Myocyte (in vitro differentiated cells): ENCODE data around the gene KLRF1. TPM values are rescaled to one million over a fixed set of nuclear protein-coding genes. Genes with fewer than 3 reads are reported as not detected.

Experiments
- DNase-seq: peaks from one replicate; pipeline ENCODE4 v3.0.0-alpha.2; 2012; ENCODE audit warnings: low read depth
- polyA plus RNA-seq: library from polyadenylated mRNA; unstranded; fragments of >200 nt; gene quantifications from one replicate; pipeline ENCODE4 v1.2.1, GENCODE V29; 2012; ENCODE audit warnings: missing spikeins
- total RNA-seq: library from RNA; depleted of rRNA; stranded (reverse); fragments of >200 nt; gene quantifications from 2 replicates; pipeline ENCODE4 v1.2.3, GENCODE V29; 2014

Gene KLRF1
- not detected in 2 replicates for total RNA-seq
- polyA plus RNA-seq = not detected

- DNase-seq = no peak
Measured at GRCh38 chr12:9827209-9827888, at the start of gene KLRF1. Gene KLRF1 (plus strand): TSS chr12:9827481. CDS start chr12:9827545, 64 bp downstream.

DNA sequence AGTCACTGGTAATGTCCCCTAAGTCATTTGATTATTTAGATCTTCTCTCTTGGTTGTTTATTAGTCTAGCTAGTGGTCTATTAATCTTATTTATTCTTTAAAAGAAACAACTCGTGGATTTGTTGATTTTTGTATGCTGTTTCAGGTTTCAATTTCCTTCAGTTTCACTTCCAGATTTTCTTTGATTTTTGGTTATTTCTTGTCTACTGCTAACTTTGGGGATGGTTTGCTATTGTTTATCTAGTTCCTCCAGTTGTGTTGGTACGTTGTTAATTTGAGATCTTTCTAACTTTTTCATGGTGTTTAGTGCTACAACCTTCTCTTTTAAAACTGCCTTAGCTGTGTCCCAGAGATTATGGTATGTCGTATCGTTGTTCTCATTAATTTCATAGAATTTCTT, 48.1 kb upstream of the KLRF1 start:
- DNase-seq = no peak

DNA sequence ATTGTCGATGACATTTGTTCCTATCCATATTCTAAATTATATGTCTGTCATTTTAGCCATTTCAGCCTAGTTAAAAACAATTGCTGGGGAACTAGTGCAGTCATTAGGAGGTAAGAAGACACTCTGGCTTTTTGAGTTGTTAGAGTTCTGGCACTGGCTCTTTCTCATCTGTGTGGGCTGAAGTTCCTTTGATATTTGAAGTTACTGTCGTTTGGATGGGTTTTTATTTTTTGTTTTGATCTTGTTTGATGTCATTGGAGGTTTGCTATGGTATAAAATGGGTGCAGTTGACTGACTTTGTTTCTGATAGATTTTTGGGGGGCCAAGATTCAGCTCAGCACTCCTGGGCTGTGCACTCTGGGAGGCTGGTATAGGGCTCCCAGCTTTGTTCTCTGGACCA, 45.9 kb upstream of the KLRF1 start:
- DNase-seq = no peak

DNA sequence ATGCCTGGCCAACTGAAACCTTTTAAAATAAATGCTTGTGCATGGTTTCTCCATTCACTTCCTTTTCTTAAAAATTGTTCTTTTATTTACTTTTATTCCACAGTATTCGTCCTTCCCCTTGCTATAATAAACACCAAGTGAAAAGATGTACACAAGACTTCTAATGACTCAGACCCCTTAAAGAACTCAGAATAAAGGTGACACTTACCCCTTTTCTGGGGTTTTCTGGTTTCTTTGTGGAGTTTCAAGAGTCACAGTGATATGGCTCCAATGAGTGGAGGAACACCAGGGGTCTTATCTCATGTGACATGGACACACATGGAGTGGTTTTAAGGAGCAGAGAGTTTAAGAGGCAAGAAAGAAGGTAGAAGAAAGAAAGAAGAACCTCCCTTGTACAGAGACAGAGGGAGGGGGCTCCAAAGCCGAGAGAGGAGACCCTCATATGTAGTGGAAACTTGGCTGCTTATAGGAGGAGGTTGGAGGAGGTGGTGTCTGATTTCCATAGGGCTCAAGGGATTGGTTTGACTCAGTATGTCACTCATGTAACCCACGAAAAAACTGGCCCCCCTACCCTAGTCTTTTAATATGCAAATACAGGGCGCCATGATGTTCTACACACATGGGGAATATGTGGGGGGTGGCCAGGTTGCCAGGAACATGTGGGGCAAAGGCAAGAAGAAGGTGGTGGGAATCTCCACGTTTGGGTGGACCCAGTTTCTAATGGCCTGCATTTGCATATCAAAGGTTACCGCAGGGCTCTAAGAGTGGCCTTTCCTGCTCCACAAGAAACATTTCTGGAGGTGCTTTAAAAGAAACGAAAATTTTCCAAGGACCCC, 44.5 kb upstream of the KLRF1 start:
- DNase-seq = no peak

GRCh38 chr12:9784326-9784725, 43.0 kb upstream of the KLRF1 start:
- DNase-seq = no peak

- DNase-seq = no peak
Measured at GRCh38 chr12:9784816-9785215, 42.5 kb upstream of the KLRF1 start.

- DNase-seq = peak; percentile 5
Measured at GRCh38 chr12:9786726-9787717, 40.3 kb upstream of the KLRF1 start.

DNA sequence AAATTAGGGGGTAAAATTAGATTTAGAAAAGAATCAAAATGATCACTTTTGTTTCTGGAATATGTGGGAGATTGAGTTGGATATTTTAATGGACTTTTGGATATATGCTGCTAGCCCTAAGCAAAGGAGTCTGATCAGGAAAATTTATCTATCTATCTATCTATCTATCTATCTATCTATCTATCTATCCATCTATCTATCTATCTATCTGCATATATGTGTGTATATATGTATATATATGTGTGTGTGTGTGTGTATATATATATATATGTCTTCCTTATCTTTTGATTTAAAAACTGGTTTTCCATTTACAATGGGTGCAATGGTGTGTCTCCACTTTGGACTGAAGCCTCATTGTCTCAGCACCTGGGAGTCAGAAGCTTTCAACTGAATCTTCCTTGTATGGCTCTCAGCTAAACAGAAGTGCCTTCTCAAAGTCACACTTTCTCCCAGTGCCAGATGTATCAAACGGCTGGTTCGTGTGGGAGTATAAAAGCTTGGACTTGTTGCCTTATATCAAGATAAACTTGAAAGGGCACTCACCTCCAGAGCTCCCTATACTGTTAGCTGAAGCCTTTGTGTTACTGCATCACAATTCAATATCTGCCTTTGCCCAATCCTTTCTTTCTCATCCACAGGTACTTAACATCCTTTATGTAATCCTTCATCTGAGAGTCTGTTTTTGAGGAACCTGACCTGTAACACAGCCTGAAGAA, 34.9 kb upstream of the KLRF1 start:
- no peak for DNase-seq

DNA sequence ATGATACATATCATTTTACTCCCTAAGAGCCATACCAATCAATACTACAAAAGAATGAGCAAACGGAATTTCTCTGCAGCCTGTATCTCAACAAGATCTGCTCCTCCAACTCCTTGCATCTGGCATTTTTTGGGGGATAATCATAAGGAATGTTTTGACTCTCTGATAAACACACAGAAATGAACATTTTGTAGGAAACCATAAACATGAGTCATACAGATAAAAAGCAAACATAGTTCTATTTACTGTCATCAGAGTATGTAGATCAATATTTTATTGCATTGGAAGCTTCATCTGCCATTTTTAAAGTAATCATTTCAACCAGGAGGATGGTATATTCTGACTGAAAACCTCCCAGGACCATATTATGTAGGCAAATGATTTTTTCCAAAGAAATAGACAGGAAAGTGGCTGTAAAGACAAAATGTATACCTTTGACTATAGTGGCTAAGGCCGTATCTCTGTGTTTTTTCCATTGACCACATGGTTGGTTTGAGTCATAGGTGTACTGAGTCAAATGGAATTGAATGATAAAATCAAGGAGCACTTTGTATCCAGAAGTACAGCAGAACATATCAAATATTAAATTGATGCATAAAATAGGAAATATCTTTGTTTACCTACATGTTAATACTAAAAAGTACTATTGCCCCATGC, 34.2 kb upstream of the KLRF1 start:
- no peak for DNase-seq

- DNase-seq = no peak
Measured at GRCh38 chr12:9793779-9794395, 33.4 kb upstream of the KLRF1 start.

DNA sequence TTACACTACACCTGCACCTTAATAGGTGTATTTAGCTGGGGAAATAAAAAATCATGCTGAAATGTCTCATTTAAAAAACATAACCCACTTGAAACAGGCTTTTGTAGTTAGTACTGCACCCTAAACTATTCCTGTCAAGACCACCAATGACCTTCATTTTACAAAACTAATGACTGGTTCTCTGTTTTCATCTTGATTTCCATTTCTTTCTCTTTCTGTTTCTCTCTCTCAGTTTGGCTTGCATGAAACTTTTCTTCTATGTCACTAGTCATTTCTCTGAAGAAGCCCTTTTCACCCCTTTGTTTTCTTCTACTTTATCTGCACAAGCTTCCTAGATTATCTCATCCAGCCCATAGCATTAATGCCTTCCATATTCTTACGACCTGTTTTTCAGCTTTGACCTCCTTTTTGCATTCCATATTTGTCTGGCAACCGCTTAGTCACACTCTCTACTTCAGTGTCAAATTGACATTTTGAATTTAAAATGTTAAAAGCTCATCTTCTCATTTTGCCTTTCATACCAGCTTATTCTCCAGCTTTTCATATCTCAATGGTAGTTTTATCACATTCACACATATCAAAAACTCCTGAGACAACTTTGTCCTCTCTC, 32.7 kb upstream of the KLRF1 start:
- DNase-seq = no peak

DNA sequence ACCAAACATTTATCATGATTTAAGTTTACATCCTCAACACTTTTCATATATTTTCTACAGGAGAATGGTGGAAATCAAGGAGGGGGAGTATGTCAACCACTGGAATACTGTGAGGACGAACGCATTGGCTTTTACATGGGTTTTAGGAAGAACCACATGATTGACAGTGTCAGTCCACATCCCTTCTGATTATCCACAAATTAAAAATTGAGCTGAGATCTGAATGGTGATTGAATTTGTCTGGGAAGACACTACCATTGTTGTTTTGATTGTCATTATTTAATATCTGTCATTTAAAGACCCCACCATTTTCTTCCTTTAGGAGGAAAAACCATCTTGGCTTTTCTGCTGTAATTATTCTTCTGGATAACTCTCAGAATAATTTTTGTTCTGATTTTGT, 31.3 kb upstream of the KLRF1 start:
- no peak for DNase-seq

DNA sequence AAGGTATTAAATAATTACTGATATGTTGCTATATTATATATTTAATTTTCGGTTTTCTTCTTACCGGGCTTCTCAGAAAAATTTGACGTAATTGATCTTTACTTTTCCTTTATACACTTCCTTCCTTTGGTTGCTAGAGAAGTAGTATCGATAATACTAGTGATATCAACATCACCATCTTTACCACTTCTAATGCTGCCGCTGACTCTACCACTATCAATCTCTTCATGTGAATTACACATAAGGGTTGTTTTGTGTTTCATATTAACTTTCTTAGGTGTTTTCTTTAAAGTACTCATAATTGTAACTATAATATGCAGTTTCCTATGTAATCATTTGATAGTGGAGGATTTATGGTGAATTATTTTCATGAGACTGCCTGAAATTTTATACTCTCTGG, 30.9 kb upstream of the KLRF1 start:
- DNase-seq = no peak

GRCh38 chr12:9796971-9797370, 30.3 kb upstream of the KLRF1 start:
- DNase-seq = no peak

DNA sequence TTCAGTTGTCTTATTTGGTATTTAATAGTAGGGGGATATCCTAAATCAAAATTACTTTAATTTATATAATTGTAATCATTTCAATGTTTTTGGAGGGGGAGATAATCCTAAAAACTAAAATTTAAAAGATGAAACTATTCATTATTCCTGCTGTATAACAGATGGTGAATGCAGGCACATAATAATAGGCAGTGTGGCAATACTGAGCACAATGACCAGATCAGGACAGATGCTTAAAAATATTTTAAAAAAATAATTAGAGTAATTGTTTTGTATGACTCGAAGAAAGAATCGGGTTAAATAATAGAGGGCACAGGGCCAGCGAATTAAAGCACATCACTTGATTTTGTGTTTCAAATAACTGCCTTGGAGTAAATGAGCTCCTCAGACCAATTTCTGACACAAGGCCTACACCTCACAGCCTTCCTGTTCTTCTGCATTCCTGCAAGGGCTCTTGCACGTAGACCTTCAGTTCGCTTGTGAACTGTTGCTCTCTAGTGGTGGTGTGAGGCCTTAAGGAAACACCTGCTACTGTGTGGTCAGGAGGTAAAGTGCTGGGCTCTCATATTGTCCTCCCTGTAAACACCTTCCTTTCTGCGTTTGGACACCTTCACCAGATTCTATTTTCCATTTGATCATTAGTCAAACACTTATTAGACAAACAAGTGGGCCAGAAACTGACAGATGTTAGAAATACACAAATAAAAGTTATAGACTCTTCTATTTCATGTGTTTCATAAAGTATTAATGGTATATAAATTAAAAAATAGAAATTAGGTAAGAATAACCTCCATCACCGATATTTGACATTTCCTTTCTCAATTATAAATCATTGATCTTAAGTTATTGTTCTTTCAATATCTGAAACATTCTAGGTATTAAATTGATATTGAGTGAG, 29.3 kb upstream of the KLRF1 start:
- peak; percentile 24 for DNase-seq

- no peak for DNase-seq
Measured at GRCh38 chr12:9799961-9800360, 27.3 kb upstream of the KLRF1 start.

- no peak for DNase-seq
Measured at GRCh38 chr12:9805883-9806282, 21.4 kb upstream of the KLRF1 start.

DNA sequence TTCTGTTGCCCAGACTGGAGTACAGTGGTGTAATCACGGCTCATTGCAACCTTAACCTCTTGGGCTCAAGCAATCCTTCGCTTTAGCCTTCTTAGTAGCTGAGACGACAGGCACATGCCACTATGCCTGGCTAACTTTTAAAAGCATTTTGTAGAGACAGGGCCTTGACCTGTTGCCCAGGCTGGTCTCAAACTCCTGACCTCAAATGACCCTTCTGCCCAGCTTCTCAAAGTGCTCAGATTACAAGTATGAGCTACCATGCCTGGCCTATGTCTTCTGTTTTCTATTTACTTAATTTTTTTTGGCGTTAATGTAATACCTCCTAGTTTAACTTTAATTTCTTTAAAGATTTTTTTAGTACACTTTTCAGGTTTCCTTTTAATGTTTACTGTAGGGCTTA, 20.6 kb upstream of the KLRF1 start:
- DNase-seq = peak; percentile 34
